GM12878 (cell line): ENCODE results near the gene GSG1. TPM values are rescaled to one million over a fixed set of nuclear protein-coding genes. Genes with fewer than 3 reads are reported as not detected.

ENCODE experiments used
- ATAC-seq: fragments of 200-7000 bp; cut with Tn5 transposase; 3 replicates; pipeline ENCODE4 v1.9.1; 2020; ENCODE audit warnings: mild to moderate bottlenecking, moderate library complexity
- BruUV-seq: library from RNA; stranded (reverse); fragments of 400-500 nt; replicated peaks from 2 replicates; lab custom pipeline; 2021; lab: Mats Ljungman, UMichigan
- CTCF ChIA-PET: fragments of 300-600 bp; sonication (Branson Sonifier 250); formaldehyde crosslinking; extraction: SDS; loops from one replicate; lab custom pipeline; 2021; ENCODE audit warnings: inconsistent platforms; lab: Yijun Ruan, JAX
- POLR2A ChIA-PET: fragments of 350-600 bp; formaldehyde crosslinking; extraction: SDS; loops from one replicate; lab custom pipeline; 2021; ENCODE audit warnings: inconsistent platforms; lab: Charles Lee
- RAD21 ChIA-PET: fragments of 300-600 bp; sonication (Branson Sonifier 250); formaldehyde crosslinking; loops from one replicate; lab custom pipeline; 2023; ENCODE audit warnings: antibody characterized with exemption; ENCODE audit not compliant: unreplicated experiment; lab: Charles Lee
- SMC1A ChIA-PET: fragments of 300-600 bp; sonication (Branson Sonifier 250); formaldehyde crosslinking; loops from one replicate; lab custom pipeline; 2023; ENCODE audit not compliant: unreplicated experiment, uncharacterized antibody; lab: Charles Lee
- DNase-seq: peaks from one replicate; pipeline ENCODE4 v3.0.0-alpha.2; 2011; ENCODE audit warnings: low read depth, low spot score
- FAIRE-seq: peaks from 3 replicates; lab custom pipeline; 2011; peaks lifted over from hg19 to GRCh38; lab: Jason Lieb, UNC
- H2AFZ ChIP-seq: 2 replicates; pipeline ENCODE4 v1.6.0; 2011; ENCODE audit warnings: low read depth, low read length, control low read depth; ENCODE audit not compliant: control insufficient read depth
- H3K27ac ChIP-seq: 2 replicates; pipeline ENCODE4 v1.5.1; 2011; ENCODE audit warnings: control low read depth; ENCODE audit not compliant: control insufficient read depth, insufficient read depth
- H3K27me3 ChIP-seq, 2 experiments: replicated peaks in 1 of 2; 2 replicates each; pipeline versions ENCODE4 v1.6.0 to v1.6.1; 2011; ENCODE audit warnings: low read length in 1 of 2; ENCODE audit not compliant: control insufficient read depth in 2 of 2, insufficient read depth in 2 of 2
- H3K36me3 ChIP-seq, 2 experiments: 2 replicates each; pipeline ENCODE4 v1.5.1; 2011; ENCODE audit warnings: low read length in 1 of 2; ENCODE audit not compliant: control insufficient read depth in 2 of 2, insufficient read depth in 2 of 2
- H3K4me1 ChIP-seq: 2 replicates; pipeline ENCODE4 v1.6.1; 2011; ENCODE audit warnings: mild to moderate bottlenecking, low read length, moderate library complexity, mixed read lengths; ENCODE audit not compliant: control insufficient read depth, insufficient read depth
- H3K4me2 ChIP-seq: 2 replicates; pipeline ENCODE4 v1.6.0; 2011; ENCODE audit warnings: control low read depth; ENCODE audit not compliant: control insufficient read depth, insufficient read depth
- H3K4me3 ChIP-seq: fragments of 200-600 bp; sonication (generic); 2 replicates; pipeline ENCODE4 v1.5.1; 2016
- H3K79me2 ChIP-seq: 2 replicates; pipeline ENCODE4 v1.6.0; 2011; ENCODE audit warnings: low read length; ENCODE audit not compliant: control insufficient read depth, insufficient read depth
- H3K9ac ChIP-seq: 2 replicates; pipeline ENCODE4 v1.8.0; 2011; ENCODE audit warnings: low read length, control low read depth, mixed read lengths; ENCODE audit not compliant: control insufficient read depth, insufficient read depth
- H3K9me3 ChIP-seq: replicated peaks from 3 replicates; pipeline ENCODE4 v1.5.1; 2011; ENCODE audit warnings: mild to moderate bottlenecking, low read length; ENCODE audit not compliant: control insufficient read depth, insufficient read depth
- H4K20me1 ChIP-seq: 2 replicates; pipeline ENCODE4 v1.6.0; 2011; ENCODE audit not compliant: control insufficient read depth, insufficient read depth
- BACH1 ChIP-seq: fragments of 450-650 bp; IDR thresholded peaks from 2 replicates; pipeline ENCODE4 v1.6.1; 2017; ENCODE audit warnings: mild to moderate bottlenecking, borderline replicate concordance
- EP300 ChIP-seq, 2 experiments: fragments of 150-350 bp in 1 of 2; IDR thresholded peaks; 2 replicates each; pipeline ENCODE4 v1.6.1; 2011 to 2012; ENCODE audit warnings: low read depth in 2 of 2, low read length in 2 of 2, borderline replicate concordance in 1 of 2, improper control_type of control experiment in 1 of 2, inconsistent platforms in 1 of 2; ENCODE audit not compliant: control insufficient read depth in 1 of 2
- ETV6 ChIP-seq, 2 experiments: fragments of 450-650 bp in 1 of 2; IDR thresholded peaks in 1 of 2; conservative IDR thresholded peaks in 1 of 2; 2 replicates each; pipeline ENCODE4 v1.6.1; 2014; ENCODE audit warnings: antibody characterized with exemption in 1 of 2, borderline replicate concordance in 1 of 2, low read depth in 1 of 2, mild to moderate bottlenecking in 1 of 2, moderate library complexity in 1 of 2
- IKZF1 ChIP-seq: fragments of 450-650 bp; conservative IDR thresholded peaks from 2 replicates; pipeline ENCODE4 v1.6.1; 2017; ENCODE audit warnings: antibody characterized with exemption, mild to moderate bottlenecking
- NFYB ChIP-seq: IDR thresholded peaks from 2 replicates; pipeline ENCODE4 v1.6.1; 2011; ENCODE audit warnings: low read depth, mild to moderate bottlenecking, low read length, improper control_type of control experiment, moderate library complexity; ENCODE audit not compliant: insufficient read depth
- NR2C2 ChIP-seq: IDR thresholded peaks from 2 replicates; pipeline ENCODE4 v1.6.1; 2011; ENCODE audit warnings: borderline replicate concordance, low read depth; ENCODE audit not compliant: control insufficient read depth, insufficient read length
- WGBS: methylation state at CpG from one replicate; pipeline ENCODE4 v1.1.6; 2016; ENCODE audit warnings: low lambda C conversion rate; ENCODE audit not compliant: insufficient replicate concordance, insufficient coverage; ENCODE audit errors: missing lambda C conversion rate; 5-methylcytosine and 5-hydroxymethylcytosine counted together
- in situ Hi-C: fragments of 300-500 bp; cut with MboI; formaldehyde crosslinking; loops from 9 replicates; pipeline ENCODE4 v1.14.3; 2018; ENCODE audit warnings: mixed read lengths
- intact Hi-C: fragments of 100-400 bp; cut with micrococcal nuclease; formaldehyde crosslinking; loops from one replicate; pipeline ENCODE4 v1.14.2; 2022; ENCODE audit not compliant: unreplicated experiment
- polyA plus RNA-seq, 11 experiments: library from polyadenylated mRNA; depleted of rRNA in 4 of 11; unstranded in 6 of 11; stranded (reverse) in 5 of 11; fragments of >200 nt; fragmentation: Nextera tagmentation in 4 of 11; fragmentation: Illumina TruSeq in 1 of 11; extraction: Ambion mirVana in 4 of 11; extraction: Trizol in 1 of 11; gene quantifications; 1 replicate in 1 of 11; 2 replicates in 10 of 11; pipeline versions ENCODE4 v1.2.1 to v1.2.3, GENCODE V29; 2011 to 2016; ENCODE audit warnings: inconsistent platforms in 2 of 11, missing spikeins in 2 of 11, low read depth in 1 of 11
- total RNA-seq, 4 experiments: library from RNA; depleted of rRNA in 3 of 4; stranded (reverse); fragments of >200 nt in 3 of 4; fragmentation: Illumina TruSeq in 1 of 4; extraction: Trizol in 1 of 4; gene quantifications; 2 replicates each; pipeline versions ENCODE4 v1.2.1 to v1.2.3, GENCODE V29; 2013 to 2021
- TF ChIP-seq, protein P1 (sequence below): fragments of 150-350 bp; IDR thresholded peaks from 2 replicates; pipeline ENCODE4 v1.6.1; 2016; ENCODE audit warnings: low read depth, low read length
- TF ChIP-seq, protein P2 (sequence below): IDR thresholded peaks from 2 replicates; pipeline ENCODE4 v1.6.1; 2011; ENCODE audit warnings: borderline replicate concordance, low read depth, mild to moderate bottlenecking, moderate library complexity, low read length; ENCODE audit not compliant: insufficient read depth, poor library complexity, severe bottlenecking
- TF ChIP-seq, protein P3 (sequence below): fragments of 150-350 bp; IDR thresholded peaks from 2 replicates; pipeline ENCODE4 v1.6.1; 2014; ENCODE audit warnings: mild to moderate bottlenecking, low read depth, low read length
- TF ChIP-seq, protein P4 (sequence below): IDR thresholded peaks from 2 replicates; pipeline ENCODE4 v1.6.1; 2012; ENCODE audit warnings: improper control_type of control experiment, low read depth, low read length; ENCODE audit not compliant: insufficient replicate concordance

GSG1 gene
- total and polyA plus RNA-seq, 10 of the 15 experiments (the other 5 are each of a cell fraction or from before 2014, with no cell fraction given) = not detected

DNA sequence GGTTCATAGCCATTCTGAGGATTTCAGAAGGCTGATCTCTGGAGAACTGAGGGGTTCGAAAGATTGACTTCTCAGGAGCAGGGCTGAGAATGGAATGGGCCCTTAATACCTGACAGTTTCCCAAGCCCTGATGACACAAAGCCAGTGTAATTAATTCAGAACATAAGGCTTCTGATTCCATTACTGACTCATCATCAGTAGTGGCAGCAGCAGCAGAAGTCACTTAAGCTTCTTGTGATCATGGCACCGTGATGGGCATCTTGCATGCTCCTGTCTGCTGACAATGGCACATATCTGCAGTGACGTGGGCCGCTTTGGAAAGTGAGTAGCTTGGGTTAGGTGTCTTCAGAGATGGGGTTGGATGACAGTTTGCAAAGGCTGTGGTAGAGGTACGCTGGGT is 38.2 kb upstream of the GSG1 start:
- ATAC-seq = no peak
- SMC1A ChIA-PET = no interaction called here
- no peaks in the 10 kb centered on the region for H3K9me3 ChIP-seq
- WGBS = 5% methylated on average over 5 of the region's 5 CpGs
- H3K9ac ChIP-seq = no peak overlapping the region
- no peak overlapping the region for H2AFZ ChIP-seq
- RAD21 ChIA-PET = no interaction called here
- no peaks in the 10 kb centered on the region for H3K36me3 ChIP-seq
- in situ Hi-C loops = no loop called here
- H4K20me1 ChIP-seq = no peaks in the 10 kb centered on the region
- no TSS peak for BruUV-seq
- no peaks in the 10 kb centered on the region for H3K79me2 ChIP-seq
- H3K4me2 ChIP-seq = no peak overlapping the region
- no peak for FAIRE-seq
- no peak for DNase-seq
- intact Hi-C loops = no loop called here
- CTCF ChIA-PET = interaction anchor here (1.0 kb wide), 1 partner anchor 225 kb away, joined by 3 read pairs; no protein-coding TSS in a partner anchor
- H3K4me3 ChIP-seq = no peak overlapping the region
- POLR2A ChIA-PET = no interaction called here
- no peak overlapping the region for H3K27ac ChIP-seq
- peaks cover 1 to 5% of the 10 kb centered on the region in 2 experiments; a peak in 2 of 4 replicates for H3K27me3 ChIP-seq
- no peaks in the 10 kb centered on the region for H3K4me1 ChIP-seq
- TF ChIP-seq BACH1 (no peak), NFYB (no peak), NR2C2 (no peak), ETV6 (conservative IDR thresholded peaks at IDR 0.05 in 1 of 2, IDR thresholded peaks at IDR 0.05 in 1 of 2; ENCODE audit: borderline replicate concordance in 1 of 2, low read depth in 1 of 2) (no peak), EP300 (IDR thresholded peaks at IDR 0.05; ENCODE audit: borderline replicate concordance in 1 of 2, control insufficient read depth in 1 of 2, low read depth in 2 of 2, low read length in 2 of 2) (no peak), IKZF1 (no peak)
- TF ChIP-seq, protein P1, sequence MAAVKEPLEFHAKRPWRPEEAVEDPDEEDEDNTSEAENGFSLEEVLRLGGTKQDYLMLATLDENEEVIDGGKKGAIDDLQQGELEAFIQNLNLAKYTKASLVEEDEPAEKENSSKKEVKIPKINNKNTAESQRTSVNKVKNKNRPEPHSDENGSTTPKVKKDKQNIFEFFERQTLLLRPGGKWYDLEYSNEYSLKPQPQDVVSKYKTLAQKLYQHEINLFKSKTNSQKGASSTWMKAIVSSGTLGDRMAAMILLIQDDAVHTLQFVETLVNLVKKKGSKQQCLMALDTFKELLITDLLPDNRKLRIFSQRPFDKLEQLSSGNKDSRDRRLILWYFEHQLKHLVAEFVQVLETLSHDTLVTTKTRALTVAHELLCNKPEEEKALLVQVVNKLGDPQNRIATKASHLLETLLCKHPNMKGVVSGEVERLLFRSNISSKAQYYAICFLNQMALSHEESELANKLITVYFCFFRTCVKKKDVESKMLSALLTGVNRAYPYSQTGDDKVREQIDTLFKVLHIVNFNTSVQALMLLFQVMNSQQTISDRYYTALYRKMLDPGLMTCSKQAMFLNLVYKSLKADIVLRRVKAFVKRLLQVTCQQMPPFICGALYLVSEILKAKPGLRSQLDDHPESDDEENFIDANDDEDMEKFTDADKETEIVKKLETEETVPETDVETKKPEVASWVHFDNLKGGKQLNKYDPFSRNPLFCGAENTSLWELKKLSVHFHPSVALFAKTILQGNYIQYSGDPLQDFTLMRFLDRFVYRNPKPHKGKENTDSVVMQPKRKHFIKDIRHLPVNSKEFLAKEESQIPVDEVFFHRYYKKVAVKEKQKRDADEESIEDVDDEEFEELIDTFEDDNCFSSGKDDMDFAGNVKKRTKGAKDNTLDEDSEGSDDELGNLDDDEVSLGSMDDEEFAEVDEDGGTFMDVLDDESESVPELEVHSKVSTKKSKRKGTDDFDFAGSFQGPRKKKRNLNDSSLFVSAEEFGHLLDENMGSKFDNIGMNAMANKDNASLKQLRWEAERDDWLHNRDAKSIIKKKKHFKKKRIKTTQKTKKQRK = no peak
- TF ChIP-seq, protein P2, sequence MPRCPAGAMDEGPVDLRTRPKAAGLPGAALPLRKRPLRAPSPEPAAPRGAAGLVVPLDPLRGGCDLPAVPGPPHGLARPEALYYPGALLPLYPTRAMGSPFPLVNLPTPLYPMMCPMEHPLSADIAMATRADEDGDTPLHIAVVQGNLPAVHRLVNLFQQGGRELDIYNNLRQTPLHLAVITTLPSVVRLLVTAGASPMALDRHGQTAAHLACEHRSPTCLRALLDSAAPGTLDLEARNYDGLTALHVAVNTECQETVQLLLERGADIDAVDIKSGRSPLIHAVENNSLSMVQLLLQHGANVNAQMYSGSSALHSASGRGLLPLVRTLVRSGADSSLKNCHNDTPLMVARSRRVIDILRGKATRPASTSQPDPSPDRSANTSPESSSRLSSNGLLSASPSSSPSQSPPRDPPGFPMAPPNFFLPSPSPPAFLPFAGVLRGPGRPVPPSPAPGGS = no peak
- TF ChIP-seq, protein P3, sequence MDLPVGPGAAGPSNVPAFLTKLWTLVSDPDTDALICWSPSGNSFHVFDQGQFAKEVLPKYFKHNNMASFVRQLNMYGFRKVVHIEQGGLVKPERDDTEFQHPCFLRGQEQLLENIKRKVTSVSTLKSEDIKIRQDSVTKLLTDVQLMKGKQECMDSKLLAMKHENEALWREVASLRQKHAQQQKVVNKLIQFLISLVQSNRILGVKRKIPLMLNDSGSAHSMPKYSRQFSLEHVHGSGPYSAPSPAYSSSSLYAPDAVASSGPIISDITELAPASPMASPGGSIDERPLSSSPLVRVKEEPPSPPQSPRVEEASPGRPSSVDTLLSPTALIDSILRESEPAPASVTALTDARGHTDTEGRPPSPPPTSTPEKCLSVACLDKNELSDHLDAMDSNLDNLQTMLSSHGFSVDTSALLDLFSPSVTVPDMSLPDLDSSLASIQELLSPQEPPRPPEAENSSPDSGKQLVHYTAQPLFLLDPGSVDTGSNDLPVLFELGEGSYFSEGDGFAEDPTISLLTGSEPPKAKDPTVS = no peak
- TF ChIP-seq, protein P4, sequence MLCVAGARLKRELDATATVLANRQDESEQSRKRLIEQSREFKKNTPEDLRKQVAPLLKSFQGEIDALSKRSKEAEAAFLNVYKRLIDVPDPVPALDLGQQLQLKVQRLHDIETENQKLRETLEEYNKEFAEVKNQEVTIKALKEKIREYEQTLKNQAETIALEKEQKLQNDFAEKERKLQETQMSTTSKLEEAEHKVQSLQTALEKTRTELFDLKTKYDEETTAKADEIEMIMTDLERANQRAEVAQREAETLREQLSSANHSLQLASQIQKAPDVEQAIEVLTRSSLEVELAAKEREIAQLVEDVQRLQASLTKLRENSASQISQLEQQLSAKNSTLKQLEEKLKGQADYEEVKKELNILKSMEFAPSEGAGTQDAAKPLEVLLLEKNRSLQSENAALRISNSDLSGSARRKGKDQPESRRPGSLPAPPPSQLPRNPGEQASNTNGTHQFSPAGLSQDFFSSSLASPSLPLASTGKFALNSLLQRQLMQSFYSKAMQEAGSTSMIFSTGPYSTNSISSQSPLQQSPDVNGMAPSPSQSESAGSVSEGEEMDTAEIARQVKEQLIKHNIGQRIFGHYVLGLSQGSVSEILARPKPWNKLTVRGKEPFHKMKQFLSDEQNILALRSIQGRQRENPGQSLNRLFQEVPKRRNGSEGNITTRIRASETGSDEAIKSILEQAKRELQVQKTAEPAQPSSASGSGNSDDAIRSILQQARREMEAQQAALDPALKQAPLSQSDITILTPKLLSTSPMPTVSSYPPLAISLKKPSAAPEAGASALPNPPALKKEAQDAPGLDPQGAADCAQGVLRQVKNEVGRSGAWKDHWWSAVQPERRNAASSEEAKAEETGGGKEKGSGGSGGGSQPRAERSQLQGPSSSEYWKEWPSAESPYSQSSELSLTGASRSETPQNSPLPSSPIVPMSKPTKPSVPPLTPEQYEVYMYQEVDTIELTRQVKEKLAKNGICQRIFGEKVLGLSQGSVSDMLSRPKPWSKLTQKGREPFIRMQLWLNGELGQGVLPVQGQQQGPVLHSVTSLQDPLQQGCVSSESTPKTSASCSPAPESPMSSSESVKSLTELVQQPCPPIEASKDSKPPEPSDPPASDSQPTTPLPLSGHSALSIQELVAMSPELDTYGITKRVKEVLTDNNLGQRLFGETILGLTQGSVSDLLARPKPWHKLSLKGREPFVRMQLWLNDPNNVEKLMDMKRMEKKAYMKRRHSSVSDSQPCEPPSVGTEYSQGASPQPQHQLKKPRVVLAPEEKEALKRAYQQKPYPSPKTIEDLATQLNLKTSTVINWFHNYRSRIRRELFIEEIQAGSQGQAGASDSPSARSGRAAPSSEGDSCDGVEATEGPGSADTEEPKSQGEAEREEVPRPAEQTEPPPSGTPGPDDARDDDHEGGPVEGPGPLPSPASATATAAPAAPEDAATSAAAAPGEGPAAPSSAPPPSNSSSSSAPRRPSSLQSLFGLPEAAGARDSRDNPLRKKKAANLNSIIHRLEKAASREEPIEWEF = no peak
